GM18499 (cell line): Measurements from ENCODE around the gene RTL10.

Source experiments
- ATAC-seq: cut with Tn5 transposase; IDR thresholded peaks from one replicate; pipeline ENCODE4 v1.9.1; 2021; ENCODE audit warnings: moderate number of reproducible peaks; ENCODE audit not compliant: insufficient read depth, unreplicated experiment

Gene RTL10

DNA sequence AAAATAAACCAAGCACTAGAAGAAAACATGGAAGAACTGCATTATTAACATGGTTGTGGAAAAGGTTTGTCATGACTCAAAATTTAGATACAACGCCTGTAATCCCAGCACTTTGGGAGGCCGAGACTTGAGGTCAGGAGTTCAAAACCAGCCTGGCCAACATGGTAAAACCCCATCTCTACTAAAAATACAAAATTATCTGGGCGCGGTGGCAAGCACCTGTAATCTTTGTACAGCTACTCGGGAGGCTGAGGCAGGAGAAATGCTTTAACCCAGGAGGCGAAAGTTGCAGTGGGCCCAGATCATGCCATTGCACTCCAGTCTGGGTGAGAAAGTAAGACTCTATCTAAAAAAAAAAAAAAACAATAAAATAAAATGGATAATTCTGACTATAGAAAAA is 23.7 kb downstream of the RTL10 start:
- no peak for ATAC-seq

DNA sequence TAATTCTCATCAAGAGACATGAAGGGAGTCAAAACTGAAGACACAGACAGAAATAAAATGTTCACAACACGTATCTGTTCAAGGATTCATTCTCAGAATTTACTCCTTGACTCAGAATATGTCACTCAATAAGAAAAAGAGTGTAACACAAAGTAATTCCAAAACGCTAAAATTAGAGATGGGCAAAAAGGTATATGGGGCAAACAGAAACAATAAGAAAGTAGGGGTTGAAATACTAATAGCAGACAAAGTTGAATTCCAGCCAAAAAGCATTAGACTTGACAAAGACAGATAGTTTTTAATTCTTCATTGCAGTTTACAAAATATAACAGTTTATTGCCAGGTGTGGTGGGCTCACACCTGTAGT is 26.7 kb downstream of the RTL10 start:
- no peak for ATAC-seq

DNA sequence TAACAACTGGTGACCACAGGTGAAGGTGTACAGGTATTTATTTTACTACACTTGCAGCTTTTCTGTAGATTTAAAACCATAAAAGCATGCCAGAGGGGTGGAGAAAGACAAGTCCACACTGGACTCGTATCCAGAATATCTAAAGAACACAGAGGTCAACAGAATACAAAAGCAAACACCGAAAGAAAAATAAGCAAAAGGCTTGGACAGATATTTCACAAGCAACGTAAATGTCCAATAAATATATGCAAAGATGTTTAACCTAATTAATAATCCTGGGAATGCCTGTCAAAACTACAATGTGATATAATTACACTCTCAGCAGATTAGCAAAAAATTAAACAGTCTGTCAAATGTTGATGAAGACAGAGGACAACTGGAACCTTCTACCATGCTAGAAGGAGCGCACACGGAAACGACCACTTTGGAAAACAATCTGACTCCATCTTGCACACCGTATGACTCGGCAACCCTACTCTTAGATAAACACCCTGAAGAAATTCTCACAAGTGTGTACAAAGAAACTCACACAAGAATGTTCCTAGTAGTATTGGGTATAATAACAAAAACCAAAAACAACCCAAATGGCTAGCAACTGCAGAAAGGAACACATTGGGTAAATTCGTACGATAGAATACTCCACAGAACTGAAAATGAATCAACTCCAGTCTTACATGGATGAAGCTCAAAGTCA is 27.2 kb downstream of the RTL10 start:
- no peak for ATAC-seq

DNA sequence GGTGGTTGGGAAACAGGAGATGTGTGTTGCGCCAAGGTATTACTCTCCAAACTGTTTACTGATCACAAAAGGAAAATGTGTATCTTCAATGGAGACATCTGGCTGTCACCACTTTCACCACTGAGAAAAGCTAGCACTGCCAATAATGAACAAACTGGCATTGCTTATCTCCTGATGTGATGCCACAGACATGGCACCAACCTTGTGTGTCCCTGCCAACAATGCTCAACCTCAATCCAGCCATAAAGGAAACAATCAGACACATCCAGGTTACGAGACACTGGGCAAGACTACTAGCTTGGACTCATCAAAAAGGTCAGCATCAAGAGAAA is 28.1 kb downstream of the RTL10 start:
- no peak for ATAC-seq

DNA sequence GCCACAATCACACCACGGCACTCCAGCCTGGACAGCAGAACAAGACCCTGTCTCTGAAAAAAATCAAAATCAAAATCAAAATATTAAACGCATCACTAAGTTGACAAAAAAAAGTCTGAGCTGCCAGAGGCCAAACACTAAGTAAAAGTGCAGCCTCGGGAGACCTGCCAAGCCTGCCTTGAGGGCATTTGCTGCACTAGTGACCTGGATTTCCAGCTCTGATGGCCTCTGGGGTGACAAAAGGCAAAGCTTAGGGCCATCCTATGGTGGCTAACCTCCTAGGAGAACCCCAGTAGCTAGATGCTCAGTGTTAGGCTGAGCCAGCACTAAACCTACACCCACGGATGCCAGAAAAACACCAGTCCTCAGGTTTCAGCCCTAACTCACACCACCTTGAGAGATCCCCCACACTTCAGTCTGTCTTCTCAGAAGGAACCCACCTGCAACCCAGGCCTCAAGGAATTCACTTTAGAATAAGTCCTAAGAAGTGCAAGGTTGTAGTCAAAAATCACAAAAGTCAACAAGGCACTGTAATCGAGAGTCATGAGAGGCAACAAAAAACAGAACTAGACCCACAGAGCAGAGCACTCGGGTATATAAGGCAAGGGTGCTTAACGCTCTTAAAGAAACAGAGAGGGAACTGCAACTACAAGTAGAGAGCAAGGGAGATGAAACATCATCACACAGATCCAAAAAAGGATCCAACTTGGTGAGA is 28.6 kb downstream of the RTL10 start:
- ATAC-seq, result no peak

DNA sequence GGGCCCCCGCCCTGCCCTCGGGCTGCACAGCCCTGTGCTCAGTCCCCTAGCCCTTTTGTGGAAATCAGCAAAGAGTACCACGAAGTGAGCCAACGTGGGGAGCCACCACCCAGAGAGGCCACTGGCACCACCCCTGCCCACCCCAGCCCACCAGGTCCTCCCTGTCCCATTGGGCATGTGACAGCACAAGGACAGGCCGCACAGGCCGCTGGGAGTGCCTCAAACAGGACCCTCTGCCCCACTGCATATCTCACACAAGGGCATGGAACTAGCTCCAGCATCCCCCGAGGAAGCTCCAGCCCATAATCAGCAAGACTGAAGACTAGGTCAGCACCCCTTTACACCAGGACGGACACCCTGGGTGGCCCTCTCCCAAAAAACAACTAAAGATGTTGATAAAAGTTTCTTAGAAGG is 29.7 kb downstream of the RTL10 start:
- ATAC-seq, result no peak

DNA sequence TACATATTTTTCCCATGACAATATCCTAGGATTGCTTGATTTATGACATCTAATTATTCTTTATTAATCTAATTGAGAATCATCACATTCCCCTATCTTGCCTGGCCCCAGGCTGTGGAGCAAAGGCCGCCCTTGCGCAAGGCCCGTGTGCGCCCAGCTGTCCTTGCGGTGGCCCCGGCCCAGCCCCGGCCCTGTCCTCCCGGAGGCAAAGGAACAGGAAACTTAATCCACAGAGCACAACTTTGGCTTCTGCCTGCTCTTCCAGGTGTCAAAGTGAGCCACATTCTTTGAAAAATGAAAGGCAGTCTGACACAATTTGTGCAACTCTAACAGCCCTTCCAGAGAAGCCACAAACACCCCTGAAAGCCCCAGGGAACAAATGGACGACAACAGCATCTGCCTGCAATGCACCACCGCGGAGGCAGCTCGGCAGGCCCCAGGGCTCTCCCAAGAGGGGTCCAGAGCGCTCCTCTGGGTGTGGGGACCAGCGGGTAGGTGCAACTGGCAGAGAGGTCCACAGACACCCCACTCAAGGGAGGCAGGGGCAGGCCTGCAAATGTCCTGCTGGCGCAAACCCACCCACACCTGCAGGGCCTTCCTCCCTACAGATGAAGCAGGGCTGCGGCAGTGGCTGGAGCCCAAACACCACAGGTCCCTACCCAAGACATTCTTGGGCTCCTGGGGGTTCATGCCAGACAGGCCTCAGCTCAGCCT is 30.3 kb downstream of the RTL10 start:
- ATAC-seq, result no peak

DNA sequence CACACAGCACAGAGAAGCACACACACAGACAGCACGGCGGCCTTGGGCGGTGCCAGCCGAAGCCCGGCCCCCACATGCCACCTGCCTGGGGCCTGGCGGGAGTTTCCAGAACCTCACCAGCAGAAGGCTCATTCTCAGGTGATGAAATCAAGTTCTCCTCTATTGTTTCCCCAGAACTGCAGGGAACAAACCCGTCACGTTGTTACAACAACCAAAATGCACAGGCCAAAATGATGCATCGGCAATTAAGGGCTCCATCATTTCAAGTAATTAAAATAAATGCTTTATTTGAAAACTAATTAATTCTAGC is 30.8 kb downstream of the RTL10 start:
- no peak for ATAC-seq

DNA sequence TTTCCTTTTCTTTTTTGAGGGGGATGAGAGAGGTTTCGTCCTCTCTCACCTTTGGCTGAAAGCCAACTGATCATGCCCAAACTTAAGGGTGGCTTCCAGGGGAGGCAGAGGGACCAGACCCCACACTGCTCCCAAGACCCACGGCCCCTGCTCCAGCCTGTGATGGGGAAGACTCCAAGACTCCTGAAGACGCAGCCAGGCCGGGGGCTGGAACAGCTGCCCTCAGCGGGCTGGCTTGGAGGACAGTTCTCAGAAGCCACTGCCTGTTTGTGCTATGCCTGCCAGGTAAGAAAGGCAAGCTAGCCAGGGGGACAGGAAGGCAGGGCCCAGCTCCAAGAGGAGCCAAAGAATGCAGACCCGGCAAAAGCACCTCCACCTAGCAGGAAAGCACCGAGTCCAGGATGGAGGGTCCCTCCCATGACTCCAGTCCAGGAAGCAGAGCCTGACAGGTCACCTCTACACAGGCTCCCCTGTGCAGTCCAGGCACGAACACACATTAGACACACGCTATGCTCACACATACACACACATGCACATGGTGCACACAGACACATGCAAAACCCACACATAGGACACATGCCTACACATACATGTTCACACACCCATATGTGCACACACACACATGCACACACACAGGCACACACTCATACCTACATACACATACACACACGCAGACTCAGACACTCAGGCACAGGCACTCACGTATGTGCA is 31.3 kb downstream of the RTL10 start:
- ATAC-seq, result no peak

DNA sequence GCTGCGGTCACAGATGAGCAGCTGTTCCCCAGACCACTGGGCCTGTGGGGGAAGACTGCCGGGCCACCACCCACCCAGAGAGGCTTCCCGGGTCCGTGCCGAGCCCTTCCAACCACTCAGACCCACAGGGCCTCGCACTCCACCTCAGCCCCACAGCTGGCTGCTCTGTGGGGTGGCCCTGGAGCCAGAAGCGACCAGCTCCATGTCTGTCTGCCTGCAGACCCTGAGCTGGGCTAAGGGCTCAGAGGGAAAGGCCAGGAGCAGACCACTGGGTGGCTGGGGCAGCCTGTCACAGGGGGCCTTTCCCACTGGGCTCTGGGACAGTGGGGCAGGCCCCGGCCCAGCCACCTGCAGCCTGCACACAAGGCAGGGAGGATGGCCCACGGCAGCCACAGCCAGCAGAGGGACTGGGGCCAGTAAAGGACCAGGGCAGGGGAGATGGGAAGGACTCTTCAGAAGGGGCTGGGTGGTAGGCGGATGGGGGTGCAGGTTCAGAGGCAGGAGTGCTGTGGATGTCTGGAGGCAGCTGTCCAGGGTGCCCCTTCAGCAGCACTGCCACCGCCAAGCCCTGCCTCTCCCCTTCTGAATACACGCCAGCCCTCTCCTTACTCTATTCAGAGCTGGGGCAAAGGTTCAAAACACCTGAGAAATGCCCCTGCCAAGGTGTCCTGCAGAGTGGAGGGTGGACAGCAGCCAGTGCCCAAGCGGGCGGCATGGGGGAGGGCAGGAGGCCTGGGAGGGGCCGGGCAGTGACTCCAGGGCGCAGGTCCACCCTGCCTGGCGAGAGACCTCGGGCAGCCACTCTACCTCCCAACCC is 32.2 kb downstream of the RTL10 start:
- no peak for ATAC-seq

DNA sequence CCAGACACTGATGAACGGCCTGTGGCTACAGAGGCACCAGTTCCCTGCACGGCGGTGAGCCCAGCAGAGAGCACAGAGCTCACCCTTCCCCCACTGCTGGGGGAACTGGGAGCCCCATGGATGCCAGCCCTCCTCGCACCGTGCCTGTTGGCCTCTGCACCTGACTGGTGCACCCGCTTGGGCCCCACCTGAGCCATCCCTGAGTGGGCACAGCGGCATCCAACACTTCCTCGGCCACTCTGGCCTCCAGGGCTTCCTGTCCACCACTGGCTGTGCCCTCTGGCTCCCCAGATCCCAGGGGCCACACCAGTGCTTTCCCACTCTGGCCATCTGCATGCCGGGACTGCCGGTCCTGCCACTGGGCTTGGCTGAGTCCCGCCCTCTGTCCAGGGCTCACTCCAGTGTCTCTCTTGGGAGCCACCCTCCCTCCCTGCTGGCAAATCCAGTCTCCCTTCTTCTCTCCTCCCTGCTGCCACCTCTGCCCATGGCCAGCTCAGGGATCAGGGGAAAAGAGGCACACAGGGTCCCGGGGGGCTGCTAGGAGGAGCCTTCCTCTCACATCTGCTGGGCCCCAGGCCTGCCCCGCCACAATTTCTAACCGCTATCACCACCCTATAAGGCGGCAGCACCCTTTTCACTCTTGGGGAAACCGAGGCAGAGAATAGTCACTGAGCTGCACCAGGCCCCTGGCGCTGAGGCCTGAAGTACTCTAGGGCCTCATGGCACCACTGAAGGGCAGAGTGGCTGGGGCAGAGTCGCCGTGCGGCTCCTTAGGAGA is 33.0 kb downstream of the RTL10 start:
- ATAC-seq, result no peak

DNA sequence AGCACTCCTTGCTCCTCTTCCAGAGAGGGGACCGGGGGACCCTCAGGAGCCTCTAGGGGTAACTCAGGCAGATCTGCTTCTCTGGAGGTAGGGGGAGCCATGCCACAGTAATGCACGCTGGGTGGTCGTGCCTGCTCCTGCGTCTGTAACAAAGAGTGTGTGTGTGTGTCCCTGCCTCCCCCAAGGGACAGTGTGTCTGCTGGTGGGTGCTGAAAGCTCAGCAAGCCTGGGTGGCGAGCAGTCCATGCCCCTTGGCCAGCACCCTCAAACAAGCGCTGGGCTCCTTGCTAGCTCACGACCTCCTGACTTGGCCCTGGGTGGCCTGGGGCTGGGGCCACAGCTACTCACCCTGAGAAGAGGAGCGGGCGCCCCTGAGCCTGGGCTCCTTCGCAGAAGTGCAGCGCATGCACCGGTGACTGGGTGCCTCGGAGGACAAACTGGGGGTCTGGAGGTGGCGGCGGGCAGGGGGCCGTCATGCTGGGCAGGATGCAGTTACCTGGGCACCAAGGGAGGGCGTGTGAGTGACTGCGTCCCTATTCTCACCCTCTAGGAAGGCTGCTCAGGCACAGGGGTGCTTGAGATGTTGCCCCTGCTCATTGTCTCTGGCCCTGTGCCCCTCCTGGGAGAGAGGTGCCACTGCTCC is 33.7 kb downstream of the RTL10 start:
- ATAC-seq, result no peak

DNA sequence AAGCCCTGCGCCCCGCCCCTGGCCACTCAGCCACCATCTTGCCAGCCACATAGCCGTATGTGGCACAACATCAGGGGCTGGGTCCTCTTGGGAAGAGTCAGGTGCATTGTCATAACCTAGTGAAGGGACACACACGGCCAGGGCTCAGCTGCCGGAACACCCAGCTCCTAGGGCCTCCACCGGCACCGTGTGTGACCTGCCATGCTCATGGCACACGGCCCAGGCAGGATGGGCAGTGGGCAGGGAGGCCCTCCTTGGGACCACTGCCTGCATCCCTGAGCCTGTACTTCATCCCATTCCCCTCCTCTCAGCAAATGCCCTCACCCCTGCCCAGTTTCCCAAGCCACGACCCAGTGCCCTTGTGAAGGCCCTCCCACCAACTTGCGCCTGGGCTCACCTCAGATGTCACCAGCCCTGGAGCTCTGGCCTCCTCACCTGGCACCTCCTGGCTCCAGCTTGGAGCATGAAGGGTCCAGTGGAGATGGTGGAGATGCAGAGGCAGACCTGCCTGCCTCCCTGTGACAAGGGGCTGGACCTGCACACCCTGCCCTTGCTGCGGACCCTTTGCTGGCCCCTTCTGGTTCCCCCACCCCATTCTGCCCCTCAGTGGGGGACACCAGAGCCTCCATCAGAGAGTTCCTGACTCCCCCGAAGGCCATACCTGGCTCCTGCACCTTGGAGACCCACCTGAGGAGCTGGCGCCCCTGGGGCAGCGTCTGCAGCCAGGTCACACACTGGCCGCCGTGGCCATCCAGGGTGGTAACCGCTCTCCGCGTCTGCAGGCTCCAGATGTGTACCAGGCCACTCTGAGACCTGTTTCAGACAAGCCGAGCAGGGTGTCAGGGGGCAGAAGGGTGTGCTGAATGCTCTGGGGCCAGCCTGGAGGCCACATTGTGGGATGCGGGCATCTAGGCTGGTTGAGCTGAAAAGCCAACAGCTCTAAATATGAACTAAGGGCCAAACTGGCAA is 34.5 kb downstream of the RTL10 start:
- no peak for ATAC-seq

DNA sequence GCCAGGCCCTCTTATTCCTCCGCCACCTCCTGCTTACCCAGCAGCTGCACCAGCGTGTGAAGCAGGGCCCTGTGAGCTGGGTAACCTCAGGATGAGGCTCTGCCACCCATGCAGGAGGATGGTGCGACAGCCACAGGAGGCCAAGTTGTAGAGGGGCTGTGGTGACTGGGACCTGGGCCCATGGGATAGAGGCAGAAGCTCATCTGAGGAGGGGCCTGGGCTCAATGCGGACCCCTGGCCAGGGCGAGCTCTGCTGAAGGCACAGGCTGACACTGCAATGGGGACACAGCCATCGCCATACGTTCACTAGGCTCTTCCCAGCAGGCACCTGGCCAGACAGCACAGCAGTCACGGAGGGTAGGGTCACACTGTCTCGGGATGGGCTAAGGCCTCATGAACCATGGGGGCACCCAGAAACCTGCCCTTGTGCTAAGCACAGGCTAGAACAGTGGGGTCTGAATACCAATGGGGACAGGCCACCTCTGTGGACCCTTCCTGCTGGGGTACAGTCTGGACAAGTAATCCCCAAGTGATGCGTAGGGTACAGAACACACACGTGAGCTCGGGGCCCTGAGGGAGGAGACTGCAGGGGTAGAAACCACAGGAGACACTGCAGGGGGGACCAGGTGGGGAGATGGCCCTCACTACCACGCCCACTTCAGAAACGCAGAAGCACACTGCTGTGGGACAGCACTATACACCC is 35.3 kb downstream of the RTL10 start:
- ATAC-seq, result no peak

DNA sequence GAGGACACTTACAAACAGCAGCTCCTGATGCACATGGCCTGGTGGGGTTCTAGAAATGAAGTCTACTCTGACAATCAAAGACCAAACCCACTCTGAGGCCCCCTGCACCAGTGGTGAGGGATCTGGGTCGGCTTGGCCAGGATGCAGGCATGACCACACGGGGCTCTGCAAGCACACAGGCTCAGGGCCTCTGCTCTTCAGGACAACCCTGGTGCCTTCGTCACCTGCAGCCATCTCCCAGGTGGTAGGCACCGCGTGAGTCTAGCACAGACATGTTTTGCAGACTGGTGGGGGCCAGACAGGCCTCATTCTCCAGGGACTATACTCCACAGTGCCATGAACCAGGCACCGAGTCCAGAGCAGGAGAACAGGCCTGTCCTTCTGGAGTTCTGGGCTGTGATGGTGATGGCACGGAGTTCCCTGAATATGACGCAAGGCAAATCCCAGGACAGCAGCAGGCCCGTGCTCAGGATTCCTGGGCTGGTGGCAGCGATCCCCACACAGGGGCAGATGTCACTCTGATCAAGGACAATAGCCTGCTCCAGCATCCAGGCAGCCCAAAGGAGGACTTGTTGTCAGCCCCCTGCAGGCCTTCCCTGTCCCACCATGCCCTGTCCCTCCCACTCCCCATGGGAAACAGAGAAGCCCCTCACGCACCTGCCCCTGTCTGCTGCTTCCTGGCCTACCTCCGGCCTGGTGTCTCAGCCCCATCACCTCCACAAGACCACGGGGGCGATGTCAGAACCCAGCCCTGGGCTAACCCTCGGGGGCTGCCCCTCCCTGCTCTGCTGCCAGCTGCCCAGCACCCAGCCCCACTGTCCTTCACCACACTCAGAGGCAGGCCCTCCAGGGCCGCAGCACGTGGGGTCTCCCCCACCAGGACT is 36.1 kb downstream of the RTL10 start:
- ATAC-seq, result no peak

DNA sequence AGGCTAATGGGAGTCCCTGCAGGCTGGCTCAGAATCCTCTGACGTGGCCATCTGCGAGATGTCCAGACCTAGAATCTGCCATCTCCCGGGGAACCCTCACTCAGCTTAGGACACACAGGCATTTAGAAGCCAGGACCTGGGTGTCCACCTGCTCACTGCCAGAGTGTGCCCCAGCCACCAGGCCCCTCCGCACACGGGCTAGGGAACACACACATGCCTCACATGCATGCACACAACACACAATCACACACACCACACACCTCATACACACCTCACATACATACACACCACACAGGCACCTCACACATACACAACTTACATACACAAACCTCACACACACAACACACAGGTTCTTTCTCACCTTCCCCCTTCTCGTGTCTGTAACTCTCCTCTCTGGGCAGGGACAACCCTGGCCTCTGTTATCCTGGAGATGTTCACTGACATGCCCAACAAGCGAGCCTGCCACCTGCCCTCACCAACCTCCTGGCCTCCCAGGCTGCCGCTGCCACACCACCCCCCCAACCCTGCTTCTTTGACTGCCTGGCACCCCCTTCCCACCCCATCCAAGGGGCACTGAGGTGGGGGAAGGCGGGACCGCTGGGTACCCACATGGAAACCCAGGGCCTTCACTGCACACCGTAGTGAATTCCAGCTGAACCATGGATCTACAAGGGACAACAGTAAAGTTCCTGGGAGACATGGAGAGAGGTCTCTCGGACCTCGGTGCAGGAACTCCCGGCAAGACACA is 38.1 kb downstream of the RTL10 start:
- no peak for ATAC-seq
